ENCODE data around the gene PPAT. TPM values are rescaled to one million over a fixed set of nuclear protein-coding genes. Genes with fewer than 3 reads are reported as not detected.

The PPAT gene
- total RNA-seq, 1 donor from 2014 or later: 14.0 TPM

DNA sequence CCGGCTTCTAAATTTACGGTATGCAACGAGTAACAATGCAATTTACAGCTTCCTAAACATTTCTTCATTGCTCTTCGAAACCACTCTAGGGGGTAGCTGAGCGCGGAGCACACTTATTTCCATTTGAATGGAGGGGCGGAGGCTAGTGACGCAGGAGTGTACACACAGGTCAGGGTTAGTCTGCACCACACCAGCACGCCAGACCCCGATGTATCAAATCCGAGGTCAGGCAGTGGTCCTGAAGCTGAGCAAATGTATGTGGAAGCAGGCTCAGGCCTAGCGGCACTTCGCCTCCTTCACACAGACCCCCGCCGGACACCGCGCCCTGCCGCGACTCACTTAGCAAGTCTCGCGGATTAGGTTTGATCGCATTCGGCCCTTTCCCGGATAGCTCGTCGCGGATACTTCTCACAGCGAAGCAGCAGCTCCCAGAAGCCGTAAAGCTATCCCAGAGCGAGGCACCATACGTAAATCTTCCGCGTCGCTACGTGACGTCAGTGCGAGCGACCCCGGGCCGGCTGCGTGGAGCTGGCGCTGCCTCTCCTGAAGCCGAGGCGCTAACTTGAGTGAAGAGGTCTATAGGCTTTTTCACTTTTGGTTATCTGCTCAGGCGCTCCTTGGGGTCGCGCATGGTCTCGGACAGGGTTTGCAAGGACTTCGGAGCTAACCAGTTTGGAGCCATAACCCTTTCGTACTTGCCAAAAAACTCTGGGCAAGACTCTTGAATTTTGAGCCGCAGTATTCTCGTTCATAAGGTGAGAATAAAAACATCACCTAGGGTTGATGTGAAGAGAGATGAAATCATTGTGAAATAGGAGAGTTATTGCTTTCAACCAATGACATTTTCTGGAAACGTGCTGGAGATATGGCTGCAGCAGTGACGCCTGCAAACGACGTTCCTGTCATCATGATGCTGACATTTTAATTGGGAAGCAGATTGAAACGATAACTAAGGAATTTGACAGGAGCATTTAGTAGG, 48.1 kb downstream of the PPAT start, which contains the start of gene AASDH:
Gene AASDH, minus strand, starts transcription at position 469 of the 979 bp plus-strand sequence. CDS start 3,192 bp downstream, outside the sequence.
- peak; percentile 97 for DNase-seq (ENCODE audit: extremely low spot score, unreplicated experiment)
- Mint-ChIP-seq H3K36me3 (ENCODE audit: unreplicated experiment) (no peaks in the 10 kb centered on the region), H3K27me3 (ENCODE audit: unreplicated experiment) (no peaks in the 10 kb centered on the region), H3K9me3 (ENCODE audit: unreplicated experiment) (no peaks in the 10 kb centered on the region), H3K4me1 (ENCODE audit: unreplicated experiment) (peaks cover 27% of the 10 kb centered on the region), H3K27ac (ENCODE audit: unreplicated experiment) (peak within 1 kb of the TSS; percentile 99), H3K4me3 (ENCODE audit: unreplicated experiment) (peak within 1 kb of the TSS; percentile 91)
- TF ChIP-seq, protein P1, sequence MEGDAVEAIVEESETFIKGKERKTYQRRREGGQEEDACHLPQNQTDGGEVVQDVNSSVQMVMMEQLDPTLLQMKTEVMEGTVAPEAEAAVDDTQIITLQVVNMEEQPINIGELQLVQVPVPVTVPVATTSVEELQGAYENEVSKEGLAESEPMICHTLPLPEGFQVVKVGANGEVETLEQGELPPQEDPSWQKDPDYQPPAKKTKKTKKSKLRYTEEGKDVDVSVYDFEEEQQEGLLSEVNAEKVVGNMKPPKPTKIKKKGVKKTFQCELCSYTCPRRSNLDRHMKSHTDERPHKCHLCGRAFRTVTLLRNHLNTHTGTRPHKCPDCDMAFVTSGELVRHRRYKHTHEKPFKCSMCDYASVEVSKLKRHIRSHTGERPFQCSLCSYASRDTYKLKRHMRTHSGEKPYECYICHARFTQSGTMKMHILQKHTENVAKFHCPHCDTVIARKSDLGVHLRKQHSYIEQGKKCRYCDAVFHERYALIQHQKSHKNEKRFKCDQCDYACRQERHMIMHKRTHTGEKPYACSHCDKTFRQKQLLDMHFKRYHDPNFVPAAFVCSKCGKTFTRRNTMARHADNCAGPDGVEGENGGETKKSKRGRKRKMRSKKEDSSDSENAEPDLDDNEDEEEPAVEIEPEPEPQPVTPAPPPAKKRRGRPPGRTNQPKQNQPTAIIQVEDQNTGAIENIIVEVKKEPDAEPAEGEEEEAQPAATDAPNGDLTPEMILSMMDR (IDR thresholded peaks at IDR 0.05): no peak

DNA sequence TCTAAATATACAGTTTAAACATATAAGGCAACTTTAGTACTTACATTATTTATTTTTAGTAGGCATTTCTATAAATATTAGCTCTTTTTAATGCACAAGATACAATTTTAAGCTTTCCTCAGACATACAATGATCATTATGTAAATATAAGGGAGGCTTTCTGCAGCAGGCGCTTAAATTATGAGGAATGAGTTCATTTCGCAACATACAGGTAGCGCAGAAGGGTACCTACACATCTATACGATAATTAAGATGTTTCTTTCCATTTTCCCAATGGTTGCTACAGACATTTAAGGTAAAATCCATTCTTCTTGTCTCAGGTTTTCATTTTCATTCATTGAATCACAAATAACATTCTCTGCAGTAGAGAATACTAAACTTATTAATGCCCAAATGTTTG, 49.3 kb downstream of the PPAT start:
- Mint-ChIP-seq H3K27me3 (ENCODE audit: unreplicated experiment) (no peaks in the 10 kb centered on the region), H3K27ac (ENCODE audit: unreplicated experiment) (peak overlapping the region; percentile 99), H3K4me1 (ENCODE audit: unreplicated experiment) (peaks cover 27% of the 10 kb centered on the region), H3K36me3 (ENCODE audit: unreplicated experiment) (peaks cover 2% of the 10 kb centered on the region), H3K9me3 (ENCODE audit: unreplicated experiment) (no peaks in the 10 kb centered on the region), H3K4me3 (ENCODE audit: unreplicated experiment) (peak overlapping the region; percentile 91)
- TF ChIP-seq, protein P1 (IDR thresholded peaks at IDR 0.05): no peak
- DNase-seq (ENCODE audit: extremely low spot score, unreplicated experiment): no peak

DNA sequence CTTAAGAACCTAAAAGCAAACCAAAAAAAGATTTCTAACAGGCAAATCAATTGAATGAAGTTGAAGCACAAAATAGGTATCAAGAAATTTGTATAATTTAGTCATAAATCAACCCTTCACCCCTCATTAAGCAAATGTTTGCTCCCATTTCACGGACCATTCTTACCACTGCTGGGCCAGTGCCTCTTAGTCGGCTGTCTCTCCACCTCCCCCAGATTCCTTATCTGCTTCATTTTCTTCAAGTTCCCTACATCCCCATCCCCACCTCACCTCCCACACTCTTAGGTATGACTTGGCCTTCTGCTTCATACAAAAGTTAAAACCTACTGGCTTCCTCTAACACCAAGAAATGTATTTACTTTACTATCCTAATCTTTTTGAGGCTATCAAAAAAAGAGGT, 60.0 kb downstream of the PPAT start:
- Mint-ChIP-seq H3K27me3 (ENCODE audit: unreplicated experiment) (no peaks in the 10 kb centered on the region), H3K4me3 (ENCODE audit: unreplicated experiment) (no peak overlapping the region), H3K4me1 (ENCODE audit: unreplicated experiment) (peaks cover 9% of the 10 kb centered on the region), H3K9me3 (ENCODE audit: unreplicated experiment) (no peaks in the 10 kb centered on the region), H3K36me3 (ENCODE audit: unreplicated experiment) (peaks cover 9% of the 10 kb centered on the region), H3K27ac (ENCODE audit: unreplicated experiment) (no peak overlapping the region)
- no peak for DNase-seq (ENCODE audit: extremely low spot score, unreplicated experiment)
- TF ChIP-seq, protein P1 (IDR thresholded peaks at IDR 0.05): no peak

DNA sequence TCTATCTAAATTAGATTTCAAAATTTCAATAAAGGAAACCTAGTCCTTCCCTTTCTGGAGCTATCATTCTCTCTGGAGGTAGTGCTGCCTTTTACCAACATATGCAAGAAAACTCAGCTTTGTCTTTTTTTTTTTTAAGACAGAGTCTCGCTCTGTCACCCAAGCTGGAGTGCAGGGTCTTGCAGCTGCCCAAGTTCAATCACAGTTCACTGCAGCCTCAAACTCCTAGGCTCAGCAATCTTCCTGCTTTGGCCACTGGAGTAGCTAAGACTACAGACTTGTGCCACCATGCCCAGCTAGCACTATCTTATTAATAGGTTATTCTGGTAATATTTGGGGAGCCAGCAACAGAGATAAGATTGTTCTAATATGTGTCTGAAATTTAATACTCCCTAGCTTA, 60.5 kb downstream of the PPAT start:
- no peak for DNase-seq (ENCODE audit: extremely low spot score, unreplicated experiment)
- no peaks in the 10 kb centered on the region for H3K27me3 Mint-ChIP-seq (ENCODE audit: unreplicated experiment)
- no peak overlapping the region for H3K27ac Mint-ChIP-seq (ENCODE audit: unreplicated experiment)
- peaks cover 10% of the 10 kb centered on the region for H3K36me3 Mint-ChIP-seq (ENCODE audit: unreplicated experiment)
- H3K4me3 Mint-ChIP-seq (ENCODE audit: unreplicated experiment): no peak overlapping the region
- H3K4me1 Mint-ChIP-seq (ENCODE audit: unreplicated experiment): peaks cover 9% of the 10 kb centered on the region
- H3K9me3 Mint-ChIP-seq (ENCODE audit: unreplicated experiment): no peaks in the 10 kb centered on the region
- TF ChIP-seq, protein P1 (IDR thresholded peaks at IDR 0.05): no peak

DNA sequence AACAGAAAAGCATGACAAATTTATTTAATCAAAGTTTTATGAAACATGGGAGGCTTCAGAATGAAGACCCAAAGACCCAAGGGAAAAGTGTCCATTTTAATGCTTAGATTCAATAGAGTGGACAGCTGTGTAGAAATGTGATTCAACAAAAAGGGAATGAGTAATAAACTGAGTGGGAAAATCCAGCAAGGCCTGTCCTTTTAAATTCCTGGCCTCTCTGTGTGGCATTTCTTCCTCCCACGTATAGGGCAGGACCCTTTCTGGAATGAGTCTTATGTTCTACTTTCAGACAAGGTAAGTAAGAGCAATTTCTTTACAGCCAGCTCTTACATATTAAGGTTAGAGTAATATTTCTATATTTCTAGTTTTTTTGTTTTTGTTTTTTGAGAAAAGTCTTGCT, 62.6 kb downstream of the PPAT start:
- peaks cover 22% of the 10 kb centered on the region for H3K36me3 Mint-ChIP-seq (ENCODE audit: unreplicated experiment)
- peaks cover 9% of the 10 kb centered on the region for H3K4me1 Mint-ChIP-seq (ENCODE audit: unreplicated experiment)
- DNase-seq (ENCODE audit: extremely low spot score, unreplicated experiment): no peak

More for the DNA sequence above, 62.6 kb downstream of the PPAT start:
- Mint-ChIP-seq H3K9me3 (ENCODE audit: unreplicated experiment) (no peaks in the 10 kb centered on the region), H3K27me3 (ENCODE audit: unreplicated experiment) (no peaks in the 10 kb centered on the region), H3K27ac (ENCODE audit: unreplicated experiment) (no peak overlapping the region), H3K4me3 (ENCODE audit: unreplicated experiment) (no peak overlapping the region)
- TF ChIP-seq, protein P1 (IDR thresholded peaks at IDR 0.05): no peak
